ENCODE results near the gene SMAD6. TPM values are rescaled to one million over a fixed set of nuclear protein-coding genes. Genes with fewer than 3 reads are reported as not detected.

Gene SMAD6
- total and polyA plus RNA-seq, 2 experiments from 2014 or later: 1.6 to 15.7 TPM

GRCh38 chr15:66721020-66721419 is 19.0 kb downstream of the SMAD6 start:
- no peak for TF ChIP-seq NANOG (IDR thresholded peaks at IDR 0.05; ENCODE audit: borderline replicate concordance)
- H3K27me3 Mint-ChIP-seq (ENCODE audit: insufficient read depth, low read depth, poor library complexity): peaks cover 3% of the 10 kb centered on the region
- H3K4me3 ChIP-seq: no peak overlapping the region
- no peaks in the 10 kb centered on the region; the same call in 1 of the 2 replicates for H3K36me3 ChIP-seq (ENCODE audit: insufficient read depth)
- no peaks in the 10 kb centered on the region for H3K27me3 ChIP-seq (ENCODE audit: insufficient read depth)
- no peaks in the 10 kb centered on the region for H3F3A ChIP-seq (replicated peaks; ENCODE audit: low read depth)
- H4K20me1 ChIP-seq (replicated peaks; ENCODE audit: insufficient read depth): no peaks in the 10 kb centered on the region
- H3K36me3 Mint-ChIP-seq (ENCODE audit: low read depth): peaks cover 3% of the 10 kb centered on the region; the same call in 1 of the 3 replicates
- H3K27ac ChIP-seq (ENCODE audit: low read depth): no peak overlapping the region
- H3K4me3 Mint-ChIP-seq: no peak overlapping the region
- H2AFZ ChIP-seq: no peak overlapping the region
- DNase-seq (ENCODE audit: low spot score) (no peak), ATAC-seq (no peak)
- no peak overlapping the region for H3K4me2 ChIP-seq
- no peaks in the 10 kb centered on the region for H3K4me1 ChIP-seq (ENCODE audit: insufficient read depth)
- H3K9me2 ChIP-seq (ENCODE audit: insufficient read depth): no peaks in the 10 kb centered on the region
- H3K4me1 Mint-ChIP-seq: peaks cover 7% of the 10 kb centered on the region
- H3K79me2 ChIP-seq (replicated peaks; ENCODE audit: insufficient read depth): no peaks in the 10 kb centered on the region
- no peak overlapping the region for H3K27ac Mint-ChIP-seq
- no peaks in the 10 kb centered on the region for H3K9me3 Mint-ChIP-seq

GRCh38 chr15:66721501-66721937 is 19.5 kb downstream of the SMAD6 start:
- H3K9me2 ChIP-seq (ENCODE audit: insufficient read depth): no peaks in the 10 kb centered on the region
- H3F3A ChIP-seq (replicated peaks; ENCODE audit: low read depth): no peaks in the 10 kb centered on the region
- H3K36me3 ChIP-seq (ENCODE audit: insufficient read depth): no peaks in the 10 kb centered on the region; the same call in 1 of the 2 replicates
- ATAC-seq: no peak
- H2AFZ ChIP-seq: no peak overlapping the region
- no peak for DNase-seq (ENCODE audit: low spot score)
- no peak overlapping the region for H3K27ac Mint-ChIP-seq
- H3K4me2 ChIP-seq: no peak overlapping the region
- H3K27me3 Mint-ChIP-seq (ENCODE audit: insufficient read depth, low read depth, poor library complexity): peaks cover 2% of the 10 kb centered on the region
- H3K9me3 Mint-ChIP-seq: no peaks in the 10 kb centered on the region
- H4K20me1 ChIP-seq (replicated peaks; ENCODE audit: insufficient read depth): no peaks in the 10 kb centered on the region
- no peak overlapping the region for H3K4me3 ChIP-seq
- no peaks in the 10 kb centered on the region for H3K79me2 ChIP-seq (replicated peaks; ENCODE audit: insufficient read depth)
- no peaks in the 10 kb centered on the region for H3K27me3 ChIP-seq (ENCODE audit: insufficient read depth)
- peaks cover 3% of the 10 kb centered on the region; the same call in 1 of the 3 replicates for H3K36me3 Mint-ChIP-seq (ENCODE audit: low read depth)
- H3K4me3 Mint-ChIP-seq: no peak overlapping the region
- H3K4me1 ChIP-seq (ENCODE audit: insufficient read depth): no peaks in the 10 kb centered on the region
- H3K4me1 Mint-ChIP-seq: peaks cover 2% of the 10 kb centered on the region
- no peak overlapping the region for H3K27ac ChIP-seq (ENCODE audit: low read depth)
- TF ChIP-seq ETS1 (IDR thresholded peaks at IDR 0.05): no peak
- no peak for TF ChIP-seq NANOG (IDR thresholded peaks at IDR 0.05; ENCODE audit: borderline replicate concordance)
- no peak for TF ChIP-seq CTCF (conservative IDR thresholded peaks at IDR 0.05; ENCODE audit: low read depth in 2 of 2)
- TF ChIP-seq POLR2AphosphoS5 (IDR thresholded peaks at IDR 0.05; ENCODE audit: low read depth): no peak
- TF ChIP-seq ZNF114 (CRISPR knock-in tag; IDR thresholded peaks at IDR 0.05): no peak
- no peak for TF ChIP-seq CREB1 (CRISPR knock-in tag; IDR thresholded peaks at IDR 0.05; ENCODE audit: low read depth)
- TF ChIP-seq STAT1 (IDR thresholded peaks at IDR 0.05; ENCODE audit: unreplicated experiment): no peak
- no peak for TF ChIP-seq JUNB (IDR thresholded peaks at IDR 0.05; ENCODE audit: unreplicated experiment)
- no peak for TF ChIP-seq ZNF462 (CRISPR knock-in tag; IDR thresholded peaks at IDR 0.05)
- TF ChIP-seq EZH2phosphoT487 (IDR thresholded peaks at IDR 0.05; ENCODE audit: unreplicated experiment): no peak
- TF ChIP-seq ZNF331 (CRISPR knock-in tag; IDR thresholded peaks at IDR 0.05; ENCODE audit: low read depth): no peak
